NT2/D1 (cell line): Measurements from ENCODE around the gene DLGAP3.
"Not testable (repeated sequence)": the region's sequence is repeated elsewhere in the genome, so short reads cannot be mapped to it uniquely, and the experiment has no call there.

ENCODE experiments used
- SUZ12 ChIP-seq: IDR thresholded peaks from 2 replicates; pipeline ENCODE4 v1.6.1; 2011; ENCODE audit not compliant: insufficient read length, insufficient read depth; ENCODE audit errors: extremely low read depth
- YY1 ChIP-seq: IDR thresholded peaks from 2 replicates; pipeline ENCODE4 v1.6.1; 2011; ENCODE audit not compliant: insufficient read length, insufficient read depth
- ZNF274 ChIP-seq: IDR thresholded peaks from 2 replicates; pipeline ENCODE4 v1.6.1; 2011; ENCODE audit warnings: mild to moderate bottlenecking, low read depth, low read length

GRCh38 chr1:34968297-34968696 lies 38.8 kb upstream of the DLGAP3 start:
- not testable (repeated sequence) for TF ChIP-seq YY1, SUZ12, ZNF274
